Loucy (cell line): ENCODE measurements around the gene ATAD3A.

Experiments used
- CTCF ChIP-seq: fragments of 200-600 bp; sonication (generic); conservative IDR thresholded peaks from 2 replicates; pipeline ENCODE4 v1.5.1; 2014; ENCODE audit warnings: mild to moderate bottlenecking, antibody characterized with exemption, low read length
- EZH2phosphoT487 ChIP-seq: fragments of 200-600 bp; IDR thresholded peaks from 2 replicates; pipeline ENCODE4 v1.6.1; 2018; ENCODE audit warnings: antibody characterized with exemption, mild to moderate bottlenecking, moderate library complexity, borderline replicate concordance

GRCh38 chr1:1531947-1532346 lies 20.0 kb downstream of the ATAD3A start:
- TF ChIP-seq CTCF = no peak
- TF ChIP-seq EZH2phosphoT487 = no peak
